Measurements from ENCODE around the gene PCDH9.

PCDH9 gene

GRCh38 chr13:66689628-66690027 lies 540.5 kb downstream of the PCDH9 start:
- Histone ChIP-seq H2AFZ (ENCODE audit: low read length, unreplicated experiment) (no peak overlapping the region), H3K27ac (ENCODE audit: low read depth, low read length) (no peak overlapping the region), H3K27me3 (ENCODE audit: insufficient read depth, low read length) (no peaks in the 10 kb centered on the region), H3K4me1 (ENCODE audit: control insufficient read depth, insufficient read depth, low read length, unreplicated experiment) (peaks cover 7% of the 10 kb centered on the region), H3K4me3 (ENCODE audit: low read depth, low read length) (no peak overlapping the region), H3K36me3 (ENCODE audit: insufficient read depth, low read length) (no peaks in the 10 kb centered on the region), H3K79me2 (ENCODE audit: control insufficient read depth, insufficient read depth, low read length, unreplicated experiment) (no peaks in the 10 kb centered on the region)

GRCh38 chr13:66689037-66689619 lies 541.0 kb downstream of the PCDH9 start:
- no peak overlapping the region for H3K4me3 ChIP-seq (ENCODE audit: low read depth, low read length)
- no peak overlapping the region for H3K27ac ChIP-seq (ENCODE audit: low read depth, low read length)
- H3K36me3 ChIP-seq (ENCODE audit: insufficient read depth, low read length) = no peaks in the 10 kb centered on the region
- H3K79me2 ChIP-seq (ENCODE audit: control insufficient read depth, insufficient read depth, low read length, unreplicated experiment) = no peaks in the 10 kb centered on the region
- H2AFZ ChIP-seq (ENCODE audit: low read length, unreplicated experiment) = no peak overlapping the region
- peaks cover 7% of the 10 kb centered on the region for H3K4me1 ChIP-seq (ENCODE audit: control insufficient read depth, insufficient read depth, low read length, unreplicated experiment)
- no peaks in the 10 kb centered on the region for H3K27me3 ChIP-seq (ENCODE audit: insufficient read depth, low read length)

GRCh38 chr13:66681403-66681802 lies 548.7 kb downstream of the PCDH9 start:
- no peak overlapping the region for H3K27ac ChIP-seq (ENCODE audit: low read depth, low read length)
- H3K36me3 ChIP-seq (ENCODE audit: insufficient read depth, low read length) = no peaks in the 10 kb centered on the region
- no peak overlapping the region for H2AFZ ChIP-seq (ENCODE audit: low read length, unreplicated experiment)
- no peaks in the 10 kb centered on the region for H3K4me1 ChIP-seq (ENCODE audit: control insufficient read depth, insufficient read depth, low read length, unreplicated experiment)
- H3K4me3 ChIP-seq (ENCODE audit: low read depth, low read length) = no peak overlapping the region
- no peaks in the 10 kb centered on the region for H3K27me3 ChIP-seq (ENCODE audit: insufficient read depth, low read length)
- H3K79me2 ChIP-seq (ENCODE audit: control insufficient read depth, insufficient read depth, low read length, unreplicated experiment) = no peaks in the 10 kb centered on the region

- Histone ChIP-seq H2AFZ (ENCODE audit: low read length, unreplicated experiment) (no peak overlapping the region), H3K4me1 (ENCODE audit: control insufficient read depth, insufficient read depth, low read length, unreplicated experiment) (peaks cover 6% of the 10 kb centered on the region), H3K27ac (ENCODE audit: low read depth, low read length) (no peak overlapping the region), H3K79me2 (ENCODE audit: control insufficient read depth, insufficient read depth, low read length, unreplicated experiment) (no peaks in the 10 kb centered on the region), H3K4me3 (ENCODE audit: low read depth, low read length) (no peak overlapping the region), H3K27me3 (ENCODE audit: insufficient read depth, low read length) (no peaks in the 10 kb centered on the region), H3K36me3 (ENCODE audit: insufficient read depth, low read length) (no peaks in the 10 kb centered on the region)
Observed at GRCh38 chr13:66680031-66680430, 550.1 kb downstream of the PCDH9 start.

GRCh38 chr13:66675620-66676019 lies 554.5 kb downstream of the PCDH9 start:
- no peak overlapping the region for H3K4me3 ChIP-seq (ENCODE audit: low read depth, low read length)
- no peaks in the 10 kb centered on the region for H3K79me2 ChIP-seq (ENCODE audit: control insufficient read depth, insufficient read depth, low read length, unreplicated experiment)
- H3K36me3 ChIP-seq (ENCODE audit: insufficient read depth, low read length) = no peaks in the 10 kb centered on the region
- H3K27ac ChIP-seq (ENCODE audit: low read depth, low read length) = no peak overlapping the region
- H3K27me3 ChIP-seq (ENCODE audit: insufficient read depth, low read length) = no peaks in the 10 kb centered on the region
- H2AFZ ChIP-seq (ENCODE audit: low read length, unreplicated experiment) = no peak overlapping the region
- peaks cover 12% of the 10 kb centered on the region for H3K4me1 ChIP-seq (ENCODE audit: control insufficient read depth, insufficient read depth, low read length, unreplicated experiment)

DNA sequence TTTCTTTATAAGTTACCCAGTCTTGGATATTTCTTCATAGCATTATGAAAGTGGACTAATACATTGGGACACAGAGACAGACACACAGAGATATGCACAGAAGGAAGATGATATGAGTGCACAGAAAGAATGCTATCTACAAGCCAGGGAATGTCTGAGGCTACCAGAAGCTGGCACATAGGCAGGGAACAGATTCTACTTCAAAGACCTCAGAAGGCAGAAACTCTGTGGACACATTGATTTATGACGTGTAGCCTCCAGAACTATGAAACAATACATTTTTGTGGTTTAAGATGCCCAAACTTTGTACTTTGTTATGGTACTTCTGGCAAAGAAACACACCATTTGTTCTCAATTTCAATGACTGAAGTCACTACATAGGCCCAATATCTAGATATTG lies 556.7 kb downstream of the PCDH9 start:
- Histone ChIP-seq H3K27ac (ENCODE audit: low read depth, low read length) (peak overlapping the region; percentile 59), H3K79me2 (ENCODE audit: control insufficient read depth, insufficient read depth, low read length, unreplicated experiment) (no peaks in the 10 kb centered on the region), H3K4me3 (ENCODE audit: low read depth, low read length) (no peak overlapping the region), H3K4me1 (ENCODE audit: control insufficient read depth, insufficient read depth, low read length, unreplicated experiment) (peaks cover 12% of the 10 kb centered on the region), H2AFZ (ENCODE audit: low read length, unreplicated experiment) (no peak overlapping the region), H3K27me3 (ENCODE audit: insufficient read depth, low read length) (no peaks in the 10 kb centered on the region), H3K36me3 (ENCODE audit: insufficient read depth, low read length) (no peaks in the 10 kb centered on the region)

GRCh38 chr13:66665991-66666390 lies 564.1 kb downstream of the PCDH9 start:
- no peaks in the 10 kb centered on the region for H3K79me2 ChIP-seq (ENCODE audit: control insufficient read depth, insufficient read depth, low read length, unreplicated experiment)
- no peak overlapping the region for H3K4me3 ChIP-seq (ENCODE audit: low read depth, low read length)
- no peaks in the 10 kb centered on the region for H3K36me3 ChIP-seq (ENCODE audit: insufficient read depth, low read length)
- H3K27me3 ChIP-seq (ENCODE audit: insufficient read depth, low read length) = no peaks in the 10 kb centered on the region
- no peak overlapping the region for H2AFZ ChIP-seq (ENCODE audit: low read length, unreplicated experiment)
- H3K27ac ChIP-seq (ENCODE audit: low read depth, low read length) = no peak overlapping the region
- peaks cover 7% of the 10 kb centered on the region for H3K4me1 ChIP-seq (ENCODE audit: control insufficient read depth, insufficient read depth, low read length, unreplicated experiment)

DNA sequence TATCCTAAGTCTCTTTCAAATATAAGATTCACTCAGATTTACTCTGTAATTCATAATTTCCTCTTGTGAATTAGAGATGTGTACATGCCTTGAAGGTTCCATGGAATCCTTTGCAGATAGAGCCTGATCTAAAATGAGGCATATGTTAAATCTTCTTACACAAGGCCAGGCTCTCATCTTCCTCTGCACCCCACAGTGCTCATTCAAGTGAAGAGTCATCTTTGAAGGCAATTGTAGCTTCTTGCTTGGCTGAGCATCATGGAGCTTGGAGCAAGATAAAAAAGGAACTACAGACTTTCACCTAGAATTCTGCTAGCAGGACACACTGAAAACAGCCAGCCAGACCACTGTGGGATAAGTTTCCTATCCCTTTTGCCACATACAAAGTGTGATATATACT lies 566.4 kb downstream of the PCDH9 start:
- Histone ChIP-seq H3K36me3 (ENCODE audit: insufficient read depth, low read length) (no peaks in the 10 kb centered on the region), H3K4me3 (ENCODE audit: low read depth, low read length) (no peak overlapping the region), H3K27me3 (ENCODE audit: insufficient read depth, low read length) (no peaks in the 10 kb centered on the region), H3K27ac (ENCODE audit: low read depth, low read length) (no peak overlapping the region), H2AFZ (ENCODE audit: low read length, unreplicated experiment) (no peak overlapping the region), H3K4me1 (ENCODE audit: control insufficient read depth, insufficient read depth, low read length, unreplicated experiment) (peaks cover 26% of the 10 kb centered on the region), H3K79me2 (ENCODE audit: control insufficient read depth, insufficient read depth, low read length, unreplicated experiment) (no peaks in the 10 kb centered on the region)

- Histone ChIP-seq H3K27me3 (ENCODE audit: insufficient read depth, low read length) (no peaks in the 10 kb centered on the region), H3K4me3 (ENCODE audit: low read depth, low read length) (no peak overlapping the region), H2AFZ (ENCODE audit: low read length, unreplicated experiment) (no peak overlapping the region)
Observed at GRCh38 chr13:66663206-66663605, 566.9 kb downstream of the PCDH9 start.

GRCh38 chr13:66661336-66661735 lies 568.8 kb downstream of the PCDH9 start:
- Histone ChIP-seq H3K4me3 (ENCODE audit: low read depth, low read length) (no peak overlapping the region), H3K4me1 (ENCODE audit: control insufficient read depth, insufficient read depth, low read length, unreplicated experiment) (peaks cover 42% of the 10 kb centered on the region), H3K79me2 (ENCODE audit: control insufficient read depth, insufficient read depth, low read length, unreplicated experiment) (no peaks in the 10 kb centered on the region), H2AFZ (ENCODE audit: low read length, unreplicated experiment) (peak overlapping the region; percentile 58), H3K27ac (ENCODE audit: low read depth, low read length) (no peak overlapping the region), H3K36me3 (ENCODE audit: insufficient read depth, low read length) (no peaks in the 10 kb centered on the region), H3K27me3 (ENCODE audit: insufficient read depth, low read length) (no peaks in the 10 kb centered on the region)

More at GRCh38 chr13:66663206-66663605, 566.9 kb downstream of the PCDH9 start:
- H3K79me2 ChIP-seq (ENCODE audit: control insufficient read depth, insufficient read depth, low read length, unreplicated experiment) = no peaks in the 10 kb centered on the region
- H3K27ac ChIP-seq (ENCODE audit: low read depth, low read length) = no peak overlapping the region
- H3K36me3 ChIP-seq (ENCODE audit: insufficient read depth, low read length) = no peaks in the 10 kb centered on the region
- H3K4me1 ChIP-seq (ENCODE audit: control insufficient read depth, insufficient read depth, low read length, unreplicated experiment) = peaks cover 28% of the 10 kb centered on the region

- Histone ChIP-seq H3K4me3 (ENCODE audit: low read depth, low read length) (no peak overlapping the region), H3K4me1 (ENCODE audit: control insufficient read depth, insufficient read depth, low read length, unreplicated experiment) (peaks cover 45% of the 10 kb centered on the region), H3K27ac (ENCODE audit: low read depth, low read length) (peak overlapping the region; percentile 84)
Observed at GRCh38 chr13:66660468-66660813, 569.7 kb downstream of the PCDH9 start.

More at GRCh38 chr13:66660468-66660813, 569.7 kb downstream of the PCDH9 start:
- H3K36me3 ChIP-seq (ENCODE audit: insufficient read depth, low read length) = no peaks in the 10 kb centered on the region
- no peaks in the 10 kb centered on the region for H3K79me2 ChIP-seq (ENCODE audit: control insufficient read depth, insufficient read depth, low read length, unreplicated experiment)
- H3K27me3 ChIP-seq (ENCODE audit: insufficient read depth, low read length) = no peaks in the 10 kb centered on the region
- H2AFZ ChIP-seq (ENCODE audit: low read length, unreplicated experiment) = no peak overlapping the region
